ENCODE data around the gene KSR2. TPM values are rescaled to one million over a fixed set of nuclear protein-coding genes. Genes with fewer than 3 reads are reported as not detected.
"Not testable (repeated sequence)": the region's sequence is repeated elsewhere in the genome, so short reads cannot be mapped to it uniquely, and the experiment has no call there.

The KSR2 gene
- total and polyA plus RNA-seq, 7 donors: under 0.01 to 1.1 (median 0.41) TPM

DNA sequence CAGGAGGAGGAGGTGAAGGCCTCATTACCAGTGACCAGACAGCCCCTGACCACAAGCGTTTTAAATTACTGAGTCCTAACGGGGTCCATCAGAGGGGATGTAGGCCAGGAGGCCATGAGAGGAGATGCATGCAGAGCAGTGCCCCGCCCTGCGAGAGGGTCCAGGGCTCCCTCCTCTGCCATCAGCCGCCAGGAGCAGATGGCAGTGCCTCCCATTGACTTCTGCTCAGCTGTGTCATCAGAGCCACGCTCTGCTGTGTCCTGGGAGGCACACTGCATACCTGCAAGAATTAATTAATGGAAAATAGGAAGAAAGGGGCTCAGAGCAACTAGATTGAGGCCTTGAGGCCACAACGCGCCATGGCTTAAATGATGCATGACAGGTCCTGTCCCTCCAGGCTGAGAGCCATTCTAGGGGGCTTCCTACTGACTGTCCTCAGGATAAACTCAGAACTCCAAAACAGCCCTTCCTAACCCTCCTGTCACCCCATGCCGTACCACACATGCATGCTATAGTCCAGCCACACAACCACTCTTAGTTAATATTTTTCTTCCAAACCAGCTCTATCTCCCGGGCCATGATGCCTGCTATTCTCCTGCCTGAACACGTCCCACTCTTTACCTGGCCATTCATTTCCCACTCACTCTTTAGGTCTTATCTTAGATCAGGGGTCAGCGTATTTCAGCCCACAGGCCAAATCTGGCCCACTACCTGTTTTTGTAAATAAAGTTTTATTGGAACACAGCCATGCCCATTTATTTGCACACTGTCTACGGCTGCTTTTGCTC lies 235.8 kb downstream of the KSR2 start:
- Histone ChIP-seq H3K4me3 (no peak overlapping the region), H3K27ac (no peak overlapping the region), H3K9me3 (no peaks in the 10 kb centered on the region), H3K27me3 (no peaks in the 10 kb centered on the region), H3K4me1 (no peaks in the 10 kb centered on the region), H3K36me3 (no peaks in the 10 kb centered on the region)
- DNase-seq: no peak
- TF ChIP-seq POLR2AphosphoS5 (IDR thresholded peaks at IDR 0.05): no peak
- TF ChIP-seq POLR2A (IDR thresholded peaks at IDR 0.05): no peak
- TF ChIP-seq CTCF (IDR thresholded peaks at IDR 0.05): no peak
- no peak for TF ChIP-seq EP300 (IDR thresholded peaks at IDR 0.05)
- intact Hi-C loops (cut with DNase I): no loop called here
- 83 to 91% methylated on average over 13 of the region's 13 CpGs for WGBS, 2 donors

GRCh38 chr12:117731131-117731530 lies 237.7 kb downstream of the KSR2 start:
- H3K36me3 ChIP-seq; H3K27me3 ChIP-seq; DNase-seq; H3K4me1 ChIP-seq; H3K9me3 ChIP-seq; H3K27ac ChIP-seq; H3K4me3 ChIP-seq; intact Hi-C loops (cut with DNase I): not testable (repeated sequence)
- 91 to 94% methylated on average over 32 of the region's 32 CpGs for WGBS, 2 donors

DNA sequence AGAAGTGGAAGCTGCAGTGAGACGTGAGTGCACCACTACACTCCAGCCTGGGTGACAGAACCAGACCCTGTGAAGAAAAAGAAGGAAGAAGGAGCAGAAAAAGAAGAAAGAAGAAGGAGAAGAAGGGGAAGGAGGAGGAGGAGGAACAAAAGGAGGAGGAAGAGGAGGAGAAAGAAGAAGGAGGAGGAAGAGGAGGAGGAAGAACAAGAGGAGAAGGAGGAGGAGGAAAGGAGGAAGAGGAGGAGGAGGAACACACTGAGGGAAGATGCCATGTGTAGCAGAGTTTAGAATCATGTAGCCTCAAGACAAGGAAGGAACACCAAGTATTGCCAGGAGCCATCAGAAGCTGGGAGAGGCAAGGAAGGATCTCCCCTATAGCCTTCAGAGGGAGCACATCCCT lies 241.5 kb downstream of the KSR2 start:
- Histone ChIP-seq H3K9me3 (no peaks in the 10 kb centered on the region), H3K36me3 (no peaks in the 10 kb centered on the region), H3K4me3 (no peak overlapping the region), H3K4me1 (no peaks in the 10 kb centered on the region), H3K27me3 (peaks cover 0 to 2% (median 0%) of the 10 kb centered on the region in 3 donors), H3K27ac (no peak overlapping the region)
- no peak for TF ChIP-seq POLR2A (IDR thresholded peaks at IDR 0.05)
- no peak for TF ChIP-seq EP300 (IDR thresholded peaks at IDR 0.05)
- TF ChIP-seq CTCF (IDR thresholded peaks at IDR 0.05): no peak
- no peak for TF ChIP-seq POLR2AphosphoS5 (IDR thresholded peaks at IDR 0.05)
- DNase-seq: no peak
- intact Hi-C loops (cut with DNase I): no loop called here
- 79 to 80% methylated on average over 1 of the region's 1 CpG for WGBS, 2 donors

DNA sequence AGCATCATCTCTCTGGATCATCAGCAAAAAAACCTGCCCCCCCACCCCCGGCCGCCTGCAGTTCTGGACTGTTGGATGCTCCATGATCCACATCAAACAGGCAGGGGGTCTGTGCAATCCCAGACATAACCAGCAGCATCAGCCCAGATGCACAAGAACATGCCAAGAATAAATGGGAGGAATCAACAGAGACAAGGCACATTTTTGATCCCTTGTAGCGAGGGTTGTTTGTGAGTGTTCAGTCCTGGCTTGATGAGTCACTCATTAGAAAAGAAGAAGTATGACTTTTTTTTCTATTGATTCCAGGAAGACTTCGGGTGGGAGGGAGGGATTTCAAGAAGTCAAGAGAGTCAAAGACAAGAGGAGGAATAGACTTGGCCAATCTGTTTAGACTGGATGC lies 244.2 kb downstream of the KSR2 start:
- H3K27me3 ChIP-seq: peaks cover 0 to 2% (median 0%) of the 10 kb centered on the region in 3 donors
- DNase-seq: no peak
- H3K9me3 ChIP-seq: no peaks in the 10 kb centered on the region
- no peak overlapping the region for H3K4me3 ChIP-seq
- TF ChIP-seq POLR2A (IDR thresholded peaks at IDR 0.05) (no peak), EP300 (IDR thresholded peaks at IDR 0.05) (no peak), POLR2AphosphoS5 (IDR thresholded peaks at IDR 0.05) (no peak), CTCF (IDR thresholded peaks at IDR 0.05) (no peak)
- WGBS, 2 donors: 42 to 61% methylated on average over 4 of the region's 4 CpGs
- no peak overlapping the region for H3K27ac ChIP-seq
- H3K4me1 ChIP-seq: no peaks in the 10 kb centered on the region
- H3K36me3 ChIP-seq: no peaks in the 10 kb centered on the region
- intact Hi-C loops (cut with DNase I): no loop called here

- Histone ChIP-seq H3K36me3 (no peaks in the 10 kb centered on the region), H3K9me3 (no peaks in the 10 kb centered on the region), H3K4me1 (no peaks in the 10 kb centered on the region), H3K27me3 (no peaks in the 10 kb centered on the region), H3K27ac (no peak overlapping the region), H3K4me3 (no peak overlapping the region)
- WGBS, 2 donors: 65 to 79% methylated on average over 4 of the region's 4 CpGs
- intact Hi-C loops (cut with DNase I): no loop called here
- TF ChIP-seq CTCF (IDR thresholded peaks at IDR 0.05) (no peak), EP300 (IDR thresholded peaks at IDR 0.05) (no peak), POLR2AphosphoS5 (IDR thresholded peaks at IDR 0.05) (no peak), POLR2A (IDR thresholded peaks at IDR 0.05) (no peak)
- DNase-seq: no peak
These were observed 250.2 kb downstream of the KSR2 start for GRCh38 chr12:117718559-117718958.
